Stimulated activated CD4-positive, alpha-beta T cell treated with anti-CD3 and anti-CD28 coated beads, Interleukin-2, amount 100 ng/mL, for 4 hours (primary cell): ENCODE measurements around the gene GPN1.
"Not testable (repeated sequence)": the region's sequence is repeated elsewhere in the genome, so short reads cannot be mapped to it uniquely, and the experiment has no call there.

Experiments used
- DNase-seq: peaks from one replicate; pipeline ENCODE4 v3.0.0-alpha.2; 2020; ENCODE audit warnings: low read depth

The GPN1 gene

GRCh38 chr2:27627963-27628766 lies 685 bp upstream of the GPN1 start:
- no peak for DNase-seq

DNA sequence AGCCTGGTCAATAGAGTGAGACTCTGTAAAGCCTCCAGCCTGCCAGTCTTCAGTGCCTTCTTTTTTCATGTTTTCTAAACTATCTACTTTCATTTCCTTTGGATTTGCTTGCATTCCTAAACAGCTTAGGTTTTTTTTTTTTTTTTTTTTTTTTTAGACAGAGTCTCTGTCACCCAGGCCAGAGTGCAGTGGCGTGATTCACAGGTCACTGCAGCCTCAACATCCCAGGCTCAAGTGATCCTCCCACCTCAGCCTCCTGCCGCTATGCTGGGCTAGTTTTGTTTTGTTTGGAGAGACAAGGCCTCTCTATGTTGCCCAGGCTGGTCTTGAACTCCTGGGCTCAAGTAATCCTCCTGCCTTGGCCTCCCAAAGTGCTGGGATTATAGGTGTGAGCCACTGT lies 1.4 kb downstream of the GPN1 start:
- DNase-seq = not testable (repeated sequence)

- no peak for DNase-seq
Observed at GRCh38 chr2:27634291-27634690, 5.4 kb downstream of the GPN1 start.

DNA sequence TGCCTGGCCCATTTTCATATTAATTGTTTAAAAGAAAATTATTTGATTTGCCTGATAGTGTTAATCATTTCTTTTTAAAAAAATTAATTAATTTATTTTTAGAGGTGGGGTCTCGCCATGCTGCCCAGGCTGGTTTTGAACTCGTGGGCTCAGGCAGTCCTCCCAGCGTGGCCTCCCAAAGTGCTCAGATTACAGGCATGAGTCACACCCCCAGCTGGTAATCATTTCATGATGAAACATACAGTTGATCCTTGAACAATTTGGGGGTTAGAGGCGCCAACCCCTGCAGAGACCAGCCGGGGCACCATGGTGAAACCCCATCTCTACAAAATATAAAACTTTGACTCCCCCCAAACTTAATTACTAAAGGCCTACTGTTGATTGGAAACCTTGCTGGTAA lies 7.9 kb downstream of the GPN1 start:
- DNase-seq = no peak

DNA sequence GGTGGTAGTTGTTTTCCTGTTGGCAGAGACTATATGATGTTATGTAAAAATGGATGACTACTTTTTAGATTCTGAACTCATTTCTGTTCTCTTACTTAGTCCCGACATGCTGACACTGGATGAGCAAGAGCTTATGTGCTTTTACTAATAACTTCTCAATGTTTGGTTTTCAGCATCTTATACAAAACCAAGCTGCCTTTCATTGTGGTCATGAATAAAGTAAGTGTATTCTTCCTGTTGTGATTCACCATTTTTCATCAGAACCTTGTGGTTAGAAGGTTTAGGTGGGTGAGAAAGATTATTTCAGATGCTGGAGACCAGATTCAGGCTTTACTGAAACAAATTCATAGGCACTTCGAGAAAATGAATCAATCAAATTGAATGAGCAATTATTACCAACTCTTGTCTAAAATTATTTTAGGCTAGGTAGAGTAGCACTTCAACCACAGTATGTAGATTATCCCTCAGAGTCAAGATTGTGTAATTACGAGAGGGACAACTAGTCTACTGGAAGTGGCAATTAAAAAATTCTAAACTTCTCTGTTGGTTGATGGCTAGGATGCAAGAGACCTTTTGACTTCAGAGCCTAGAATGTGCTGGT lies 9.3 kb downstream of the GPN1 start:
- no peak for DNase-seq

- DNase-seq = no peak
Observed at GRCh38 chr2:27638709-27639108, 9.9 kb downstream of the GPN1 start.

DNA sequence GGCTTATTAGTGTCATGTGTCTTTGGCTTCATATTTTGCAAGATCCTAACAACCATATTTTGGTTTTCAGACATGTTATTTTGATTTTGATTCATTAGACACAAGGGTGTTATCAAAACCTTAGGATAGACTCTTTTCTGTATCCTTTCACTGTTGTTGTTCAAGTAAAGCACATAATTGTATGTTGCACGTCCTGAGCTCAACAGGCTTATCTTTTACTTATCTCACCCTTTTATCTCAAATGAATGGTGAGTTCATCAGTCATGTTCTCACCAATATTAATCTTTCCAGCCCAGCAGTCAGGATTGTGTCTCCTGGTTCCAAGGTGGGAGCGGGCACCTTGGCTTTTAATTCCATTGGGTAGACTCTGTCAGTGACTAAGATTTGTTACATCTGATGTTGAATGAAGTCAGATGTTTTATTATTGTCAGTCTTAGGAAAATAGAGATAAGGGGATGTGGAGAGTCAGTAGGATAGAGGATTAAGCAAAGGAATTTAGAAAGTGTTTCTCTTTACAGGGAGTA lies 11.9 kb downstream of the GPN1 start:
- DNase-seq = no peak

GRCh38 chr2:27645197-27645596 lies 16.3 kb downstream of the GPN1 start:
- no peak for DNase-seq

- no peak for DNase-seq
Observed at GRCh38 chr2:27647289-27647688, 18.4 kb downstream of the GPN1 start.

DNA sequence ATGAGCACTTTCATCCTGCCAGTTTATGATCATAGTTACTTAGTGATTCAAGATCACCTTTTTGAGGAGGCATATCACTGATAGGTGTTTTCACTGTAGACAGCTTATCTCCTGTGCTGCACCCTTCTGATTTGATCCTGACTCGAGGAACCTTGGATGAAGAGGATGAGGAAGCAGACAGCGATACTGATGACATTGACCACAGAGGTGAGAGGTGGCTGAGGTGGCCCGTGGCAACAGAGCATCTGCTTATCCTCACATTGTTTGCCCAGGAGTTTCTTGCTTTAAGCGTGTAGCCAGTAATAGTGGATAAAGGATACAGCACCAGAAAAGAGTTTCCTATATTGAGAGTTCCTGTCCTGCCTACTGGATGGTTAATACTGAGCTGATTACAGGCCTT lies 18.9 kb downstream of the GPN1 start:
- DNase-seq = no peak

- no peak for DNase-seq
Observed at GRCh38 chr2:27651056-27651455, 22.2 kb downstream of the GPN1 start.

- DNase-seq = no peak
Observed at GRCh38 chr2:27652341-27652740, 23.5 kb downstream of the GPN1 start.

DNA sequence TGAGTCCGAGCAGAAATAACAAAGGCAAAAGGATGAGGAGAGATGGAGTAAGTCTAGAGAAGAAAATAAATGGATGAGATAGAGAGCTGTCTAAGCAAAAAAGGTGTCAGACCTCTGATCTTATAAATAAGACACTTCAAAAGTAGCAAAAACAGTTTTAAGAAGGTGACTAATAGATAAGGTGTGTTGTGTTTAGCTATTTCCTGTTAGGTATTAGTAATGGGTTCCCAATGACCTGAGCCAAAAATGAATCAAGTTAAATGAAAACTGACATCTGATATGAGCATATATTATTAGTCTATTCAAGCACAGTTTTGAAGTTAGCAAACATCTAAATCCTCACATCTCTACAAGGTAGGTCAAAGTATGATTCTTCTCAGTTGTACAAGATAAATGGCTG lies 23.9 kb downstream of the GPN1 start:
- no peak for DNase-seq

GRCh38 chr2:27653397-27653796 lies 24.5 kb downstream of the GPN1 start:
- no peak for DNase-seq

GRCh38 chr2:27655155-27655951 lies 26.5 kb downstream of the GPN1 start:
- DNase-seq = no peak

DNA sequence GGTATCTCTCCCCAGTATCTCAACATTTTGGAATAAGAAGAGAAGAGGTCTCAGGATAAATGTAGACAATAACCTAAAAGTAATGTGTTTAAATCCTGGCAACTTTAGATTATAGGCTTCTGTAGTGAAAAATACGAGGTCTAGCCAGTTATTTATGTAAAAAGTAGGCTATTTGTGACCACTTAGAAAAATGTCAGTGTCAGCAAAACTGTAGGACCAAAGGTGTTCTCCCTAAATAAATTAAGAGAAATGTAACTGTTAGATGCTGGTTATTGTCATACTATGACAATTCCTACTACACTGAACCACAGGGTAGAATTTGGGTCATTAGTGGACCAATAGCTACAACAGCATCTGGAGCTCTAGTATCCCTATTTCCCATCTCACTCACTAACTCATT lies 32.5 kb downstream of the GPN1 start:
- DNase-seq = no peak

DNA sequence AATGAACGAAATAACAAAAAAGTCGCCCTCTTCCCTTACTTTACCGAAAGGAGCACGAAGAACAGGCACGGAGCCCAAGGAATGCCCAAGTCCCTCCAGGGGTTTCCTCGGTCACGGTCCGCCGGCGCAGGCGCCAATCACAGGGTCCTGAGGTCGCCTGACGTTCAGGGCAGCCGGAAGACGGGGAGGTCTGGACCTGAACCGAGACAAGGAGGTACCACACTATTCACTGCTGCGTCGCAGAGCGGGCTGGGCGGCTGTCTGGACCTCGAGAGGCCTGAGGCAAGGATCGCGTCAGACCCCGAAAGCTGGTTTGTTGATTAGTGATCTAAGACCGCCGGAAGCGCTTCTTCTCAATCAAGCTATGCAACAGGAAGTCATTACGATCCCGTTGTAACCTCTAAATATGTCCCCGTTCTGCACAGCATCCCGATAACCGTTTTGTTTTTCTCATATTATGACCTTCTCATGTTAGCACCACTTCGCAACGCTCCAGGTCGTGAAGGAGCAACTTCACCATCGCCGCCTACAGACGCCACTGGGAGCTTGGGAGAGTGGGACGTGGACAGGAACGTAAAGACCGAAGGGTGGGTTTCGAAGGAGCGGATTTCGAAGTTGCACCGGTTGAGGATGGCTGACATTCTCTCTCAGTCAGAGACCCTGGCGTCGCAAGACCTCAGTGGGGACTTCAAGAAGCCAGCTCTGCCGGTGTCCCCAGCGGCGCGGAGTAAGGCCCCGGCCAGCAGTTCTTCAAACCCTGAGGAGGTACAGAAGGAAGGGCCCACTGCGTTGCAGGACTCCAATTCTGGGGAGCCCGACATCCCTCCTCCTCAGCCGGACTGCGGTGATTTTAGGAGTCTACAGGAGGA lies 34.7 kb downstream of the GPN1 start, which contains the start of the genes SLC4A1AP and SUPT7L:
TSS of gene SLC4A1AP (plus strand) at position 605 of the 869 bp plus-strand sequence. CDS start at position 631, 26 bp downstream.
TSS of gene SUPT7L (minus strand) at position 330 of the 869 bp plus-strand sequence. CDS start 1,422 bp downstream, outside the sequence.
- DNase-seq = peak; percentile 51

DNA sequence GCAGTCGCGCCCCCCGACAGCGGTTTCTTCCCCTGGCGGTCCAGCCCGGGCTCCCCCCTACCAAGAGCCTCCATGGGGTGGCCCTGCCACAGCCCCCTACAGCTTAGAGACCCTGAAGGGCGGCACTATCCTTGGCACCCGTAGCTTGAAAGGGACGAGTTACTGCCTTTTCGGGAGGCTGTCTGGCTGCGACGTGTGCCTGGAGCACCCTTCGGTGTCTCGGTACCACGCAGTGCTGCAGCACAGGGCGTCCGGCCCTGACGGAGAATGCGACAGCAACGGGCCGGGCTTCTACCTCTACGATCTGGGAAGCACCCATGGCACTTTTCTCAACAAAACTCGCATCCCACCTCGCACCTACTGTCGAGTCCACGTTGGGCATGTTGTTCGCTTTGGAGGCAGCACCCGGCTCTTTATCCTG lies 35.3 kb downstream of the GPN1 start:
- DNase-seq = no peak

GRCh38 chr2:27664622-27665363 lies 35.9 kb downstream of the GPN1 start:
- no peak for DNase-seq

GRCh38 chr2:27667446-27667845 lies 38.6 kb downstream of the GPN1 start:
- no peak for DNase-seq

DNA sequence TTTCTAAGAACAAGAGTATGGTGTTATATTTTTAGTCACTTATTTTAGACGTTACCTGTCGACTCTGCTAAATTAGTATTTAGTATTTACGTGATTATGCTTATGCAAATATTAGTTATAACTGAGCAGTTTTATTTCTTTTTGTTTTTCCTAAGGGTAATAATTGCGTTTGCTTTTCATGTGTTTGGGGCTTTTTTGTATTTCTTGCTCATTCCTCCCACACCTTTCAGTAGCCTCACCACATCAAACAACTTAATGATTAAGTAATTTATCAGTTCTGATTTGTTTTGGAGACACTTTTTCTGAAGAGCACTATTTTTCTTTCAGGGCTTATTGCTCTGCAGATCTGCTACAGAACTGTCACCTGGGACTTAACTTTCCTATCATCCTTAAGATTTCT lies 42.4 kb downstream of the GPN1 start:
- no peak for DNase-seq
